ENCODE results near the gene HS3ST5. TPM values are rescaled to one million over a fixed set of nuclear protein-coding genes. Genes with fewer than 3 reads are reported as not detected.

HS3ST5 gene
- total RNA-seq, 5 donors from 2014 or later (not counting 1 experiment from before 2014, with no cell fraction given), result not detected

DNA sequence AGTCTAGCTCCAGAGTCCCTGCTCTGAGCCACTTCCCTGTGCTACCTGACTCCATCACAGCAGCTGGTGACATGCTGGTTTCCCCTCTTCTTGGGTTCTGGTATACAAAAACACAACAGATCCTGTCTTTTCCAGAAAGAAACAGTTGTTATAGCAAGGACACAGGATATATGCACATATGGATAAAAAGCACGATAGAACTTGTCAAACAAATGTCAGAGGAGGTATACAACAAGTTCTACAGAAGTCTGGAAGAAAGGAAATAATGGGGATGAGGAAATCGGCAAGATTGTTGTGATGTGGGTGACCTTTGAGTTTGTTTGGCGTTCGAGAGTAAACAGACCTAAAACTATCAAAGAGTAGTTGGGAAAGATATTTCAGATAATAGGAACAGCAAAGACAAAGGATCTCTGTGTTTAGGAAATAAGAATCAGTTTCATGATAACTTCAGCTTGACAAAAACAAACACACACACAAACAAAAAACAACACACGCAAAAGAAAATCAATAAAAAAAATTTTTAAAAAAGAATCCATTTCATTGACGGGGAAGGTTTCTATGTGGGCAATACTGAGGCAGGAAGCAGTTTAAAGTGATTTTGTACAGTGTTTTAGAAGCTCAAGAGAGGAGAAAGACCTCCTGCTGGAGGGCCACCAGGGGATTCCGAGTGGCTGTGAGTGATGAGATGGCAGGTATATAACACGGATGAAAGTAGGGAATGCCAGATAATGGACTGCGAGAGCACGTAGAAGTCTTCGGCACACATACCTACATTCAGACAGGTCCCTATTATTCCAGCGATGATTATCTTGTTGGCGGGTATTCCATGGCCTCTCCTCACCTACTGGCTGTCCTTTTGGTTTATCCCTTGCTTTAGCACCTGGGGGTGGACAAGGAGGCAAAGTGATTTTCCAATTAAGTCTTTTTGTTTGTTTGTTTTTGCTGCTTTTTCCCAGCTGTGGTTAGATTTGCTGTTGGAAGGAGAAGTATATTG is 174.9 kb downstream of the HS3ST5 start:
- Mint-ChIP-seq H3K4me1 (no peaks in the 10 kb centered on the region), H3K4me3 (no peak overlapping the region), H3K27me3 (peaks cover 2 to 8% of the 10 kb centered on the region in 2 donors), H3K36me3 (no peaks in the 10 kb centered on the region), H3K9me3 (no peaks in the 10 kb centered on the region), H3K27ac (no peak overlapping the region)
- peaks cover 0 to 3% of the 10 kb centered on the region in 2 experiments for H3K27me3 ChIP-seq (replicated peaks in 1 of 2; ENCODE audit: control insufficient read depth in 2 of 2, extremely low read depth in 1 of 2, insufficient read depth in 2 of 2, low read length in 1 of 2)
- H3K4me1 ChIP-seq (ENCODE audit: control insufficient read depth in 1 of 2, extremely low read depth in 1 of 2, insufficient read depth in 2 of 2, low read length in 2 of 2), result no peaks in the 10 kb centered on the region
- POLR2A ChIA-PET, result interaction anchor here in 1 of 2 donors (0.5 kb wide), 1 partner anchor 28 kb away, joined by 3 read pairs; no protein-coding TSS in a partner anchor
- ATAC-seq (replicated peaks in 1 of 4) (no peak), DNase-seq (no peak)
- no peak overlapping the region for H3K27ac ChIP-seq (ENCODE audit: low read length)
- H3K4me3 ChIP-seq (ENCODE audit: control insufficient read depth in 1 of 2, extremely low read depth in 1 of 2, low read length in 1 of 2), result no peak overlapping the region
- H3K9me3 ChIP-seq, result no peaks in the 10 kb centered on the region
- H3K36me3 ChIP-seq (ENCODE audit: control insufficient read depth in 2 of 2, extremely low read depth in 1 of 2, insufficient read depth in 1 of 2, low read length in 1 of 2), result no peaks in the 10 kb centered on the region
- CTCF ChIA-PET, result interaction anchor here in 1 of 2 donors (0.7 kb wide), 1 partner anchor 173 kb away, joined by 3 read pairs; no protein-coding TSS in a partner anchor
- WGBS (ENCODE audit: insufficient coverage), result 53% methylated on average over 5 of the region's 13 CpGs

DNA sequence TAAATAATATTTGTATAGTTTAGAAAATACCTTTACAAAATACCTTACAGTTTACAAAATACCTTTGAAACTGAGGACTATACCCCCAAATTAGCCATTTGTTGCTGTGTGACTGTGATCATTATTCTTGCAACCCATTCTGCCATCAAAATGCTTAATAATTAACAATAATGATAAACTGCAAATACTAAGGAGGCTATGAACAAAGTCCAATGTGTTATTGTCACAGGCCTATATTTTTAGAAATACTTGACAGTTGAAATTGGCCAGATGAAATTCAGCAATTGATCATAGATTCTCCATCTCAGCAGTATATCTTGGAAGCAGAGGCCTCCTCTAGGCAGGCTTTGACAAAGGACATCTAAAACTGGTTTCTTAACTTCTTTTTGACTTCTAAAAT is 178.6 kb downstream of the HS3ST5 start:
- no peaks in the 10 kb centered on the region for H3K9me3 Mint-ChIP-seq
- H3K27ac Mint-ChIP-seq, result no peak overlapping the region
- peaks cover 0 to 3% of the 10 kb centered on the region in 2 experiments for H3K27me3 ChIP-seq (replicated peaks in 1 of 2; ENCODE audit: control insufficient read depth in 2 of 2, extremely low read depth in 1 of 2, insufficient read depth in 2 of 2, low read length in 1 of 2)
- no peak overlapping the region for H3K4me3 ChIP-seq (ENCODE audit: control insufficient read depth in 1 of 2, extremely low read depth in 1 of 2, low read length in 1 of 2)
- DNase-seq (no peak), ATAC-seq (replicated peaks in 1 of 4) (no peak)
- H3K36me3 ChIP-seq (ENCODE audit: control insufficient read depth in 2 of 2, extremely low read depth in 1 of 2, insufficient read depth in 1 of 2, low read length in 1 of 2), result no peaks in the 10 kb centered on the region
- no peaks in the 10 kb centered on the region for H3K4me1 ChIP-seq (ENCODE audit: control insufficient read depth in 1 of 2, extremely low read depth in 1 of 2, insufficient read depth in 2 of 2, low read length in 2 of 2)
- no peak overlapping the region for H3K27ac ChIP-seq (ENCODE audit: low read length)
- POLR2A ChIA-PET, result no interaction called here
- no peak overlapping the region for H3K4me3 Mint-ChIP-seq
- CTCF ChIA-PET, result interaction anchor here in 1 of 2 donors (0.5 kb wide), 1 partner anchor 10 kb away, joined by 3 read pairs; no protein-coding TSS in a partner anchor
- no peaks in the 10 kb centered on the region for H3K36me3 Mint-ChIP-seq
- no peaks in the 10 kb centered on the region for H3K9me3 ChIP-seq
- H3K4me1 Mint-ChIP-seq, result no peaks in the 10 kb centered on the region
- H3K27me3 Mint-ChIP-seq, result peaks cover 2 to 8% of the 10 kb centered on the region in 2 donors

DNA sequence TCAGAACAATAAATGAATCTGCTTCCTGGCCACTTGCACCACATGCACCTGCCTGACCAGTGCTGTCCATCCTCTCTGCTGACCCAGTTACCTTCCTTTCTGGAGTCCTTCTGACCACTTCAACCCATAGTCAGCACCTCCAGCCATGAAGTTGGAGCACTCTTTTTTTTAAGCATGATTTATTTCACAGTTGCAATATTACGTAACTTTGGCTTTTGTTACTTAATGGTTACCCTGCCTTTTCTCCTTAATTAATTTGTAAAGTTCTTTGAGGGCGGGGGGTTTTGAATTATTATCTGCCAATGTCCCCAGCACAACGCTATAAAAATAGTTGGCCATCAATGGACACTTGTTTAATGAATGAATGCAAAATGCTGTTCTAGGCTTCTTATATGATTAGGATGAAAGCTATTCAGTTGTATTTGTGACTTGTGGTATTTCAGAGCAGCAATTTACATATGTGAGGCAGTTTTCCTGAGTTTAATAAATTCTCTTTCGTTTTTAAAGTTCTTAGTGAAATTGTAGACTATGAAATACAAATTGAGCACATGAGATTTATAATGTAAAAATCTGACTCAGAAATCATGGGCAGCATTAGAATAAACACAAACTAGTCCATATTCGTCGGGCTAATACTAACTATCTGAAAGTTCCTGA is 180.0 kb downstream of the HS3ST5 start:
- no peak overlapping the region for H3K4me3 ChIP-seq (ENCODE audit: control insufficient read depth in 1 of 2, extremely low read depth in 1 of 2, low read length in 1 of 2)
- no peaks in the 10 kb centered on the region for H3K4me1 ChIP-seq (ENCODE audit: control insufficient read depth in 1 of 2, extremely low read depth in 1 of 2, insufficient read depth in 2 of 2, low read length in 2 of 2)
- H3K27me3 ChIP-seq (replicated peaks in 1 of 2; ENCODE audit: control insufficient read depth in 2 of 2, extremely low read depth in 1 of 2, insufficient read depth in 2 of 2, low read length in 1 of 2), result no peaks in the 10 kb centered on the region
- Mint-ChIP-seq H3K27ac (no peak overlapping the region), H3K4me3 (no peak overlapping the region), H3K27me3 (peaks cover 2 to 4% of the 10 kb centered on the region in 2 donors), H3K36me3 (no peaks in the 10 kb centered on the region), H3K9me3 (no peaks in the 10 kb centered on the region), H3K4me1 (no peaks in the 10 kb centered on the region)
- H3K9me3 ChIP-seq, result no peaks in the 10 kb centered on the region
- ATAC-seq (replicated peaks in 1 of 4), result no peak
- 87% methylated on average over 3 of the region's 6 CpGs for WGBS (ENCODE audit: insufficient coverage)
- ChIA-PET CTCF (no interaction called here), POLR2A (no interaction called here)
- no peak overlapping the region for H3K27ac ChIP-seq (ENCODE audit: low read length)
- no peaks in the 10 kb centered on the region for H3K36me3 ChIP-seq (ENCODE audit: control insufficient read depth in 2 of 2, extremely low read depth in 1 of 2, insufficient read depth in 1 of 2, low read length in 1 of 2)
- DNase-seq, result no peak

DNA sequence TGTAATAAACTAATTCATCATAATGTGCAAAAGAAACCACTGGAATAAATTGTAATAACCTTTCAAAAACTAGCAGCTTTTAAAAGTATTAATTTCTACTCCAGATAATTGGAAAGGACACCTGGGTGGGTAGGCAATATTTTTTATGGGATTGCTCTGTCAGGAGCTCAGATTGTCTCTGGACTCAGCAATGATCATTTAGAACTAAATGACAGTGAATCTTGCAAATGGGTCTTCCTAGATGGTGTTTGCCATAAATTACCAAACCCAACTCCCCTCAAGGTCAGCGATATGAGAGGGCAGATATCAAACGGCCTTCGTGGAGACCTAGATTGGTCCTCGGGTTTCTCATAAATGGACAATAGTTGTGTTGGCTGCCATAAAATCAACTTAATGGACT is 181.9 kb downstream of the HS3ST5 start:
- Mint-ChIP-seq H3K27ac (no peak overlapping the region), H3K4me1 (no peaks in the 10 kb centered on the region), H3K4me3 (no peak overlapping the region), H3K27me3 (no peaks in the 10 kb centered on the region), H3K9me3 (no peaks in the 10 kb centered on the region), H3K36me3 (no peaks in the 10 kb centered on the region)
- no peak for DNase-seq
- no peak overlapping the region for H3K27ac ChIP-seq (ENCODE audit: low read length)
- no peaks in the 10 kb centered on the region for H3K4me1 ChIP-seq (ENCODE audit: control insufficient read depth in 1 of 2, extremely low read depth in 1 of 2, insufficient read depth in 2 of 2, low read length in 2 of 2)
- POLR2A ChIA-PET, result no interaction called here
- H3K9me3 ChIP-seq, result no peaks in the 10 kb centered on the region
- no peak for ATAC-seq (replicated peaks in 1 of 4)
- H3K27me3 ChIP-seq (replicated peaks in 1 of 2; ENCODE audit: control insufficient read depth in 2 of 2, extremely low read depth in 1 of 2, insufficient read depth in 2 of 2, low read length in 1 of 2), result no peaks in the 10 kb centered on the region
- CTCF ChIA-PET, result interaction anchor here in 1 of 2 donors (0.6 kb wide), 1 partner anchor 18 kb away, joined by 3 read pairs; no protein-coding TSS in a partner anchor
- H3K36me3 ChIP-seq (ENCODE audit: control insufficient read depth in 2 of 2, extremely low read depth in 1 of 2, insufficient read depth in 1 of 2, low read length in 1 of 2), result no peaks in the 10 kb centered on the region
- no CpG with 5 or more reads among the region's 4 CpGs for WGBS (ENCODE audit: insufficient coverage)
- H3K4me3 ChIP-seq (ENCODE audit: control insufficient read depth in 1 of 2, extremely low read depth in 1 of 2, low read length in 1 of 2), result no peak overlapping the region

DNA sequence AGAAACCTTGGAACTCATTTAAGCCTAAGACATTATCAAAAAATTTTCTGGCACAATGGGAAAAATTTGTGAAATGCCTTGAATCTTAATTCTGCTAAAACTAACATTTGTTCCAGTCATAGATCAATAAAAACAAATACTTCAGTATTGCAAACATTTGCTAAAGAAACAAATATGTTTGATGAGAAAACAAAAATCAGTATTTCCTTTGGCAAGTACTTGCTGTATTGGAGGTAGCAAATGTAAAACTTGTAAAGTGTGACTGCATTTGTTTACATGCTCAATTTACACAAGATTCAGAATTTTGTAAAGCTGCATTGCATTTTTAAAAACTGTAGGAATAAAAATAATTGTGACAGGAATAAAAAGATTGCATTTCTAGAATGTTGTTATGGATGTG is 183.1 kb downstream of the HS3ST5 start:
- no peak overlapping the region for H3K4me3 Mint-ChIP-seq
- ChIA-PET CTCF (no interaction called here), POLR2A (no interaction called here)
- Histone ChIP-seq H3K27ac (ENCODE audit: low read length) (no peak overlapping the region), H3K36me3 (ENCODE audit: control insufficient read depth in 2 of 2, extremely low read depth in 1 of 2, insufficient read depth in 1 of 2, low read length in 1 of 2) (no peaks in the 10 kb centered on the region), H3K9me3 (no peaks in the 10 kb centered on the region), H3K4me1 (ENCODE audit: control insufficient read depth in 1 of 2, extremely low read depth in 1 of 2, insufficient read depth in 2 of 2, low read length in 2 of 2) (no peaks in the 10 kb centered on the region), H3K27me3 (replicated peaks in 1 of 2; ENCODE audit: control insufficient read depth in 2 of 2, extremely low read depth in 1 of 2, insufficient read depth in 2 of 2, low read length in 1 of 2) (no peaks in the 10 kb centered on the region), H3K4me3 (ENCODE audit: control insufficient read depth in 1 of 2, extremely low read depth in 1 of 2, low read length in 1 of 2) (no peak overlapping the region)
- no peaks in the 10 kb centered on the region for H3K9me3 Mint-ChIP-seq
- no peak for ATAC-seq (replicated peaks in 1 of 4)
- no peak for DNase-seq
- no peaks in the 10 kb centered on the region for H3K36me3 Mint-ChIP-seq
- H3K4me1 Mint-ChIP-seq, result no peaks in the 10 kb centered on the region
- H3K27me3 Mint-ChIP-seq, result no peaks in the 10 kb centered on the region
- H3K27ac Mint-ChIP-seq, result no peak overlapping the region

DNA sequence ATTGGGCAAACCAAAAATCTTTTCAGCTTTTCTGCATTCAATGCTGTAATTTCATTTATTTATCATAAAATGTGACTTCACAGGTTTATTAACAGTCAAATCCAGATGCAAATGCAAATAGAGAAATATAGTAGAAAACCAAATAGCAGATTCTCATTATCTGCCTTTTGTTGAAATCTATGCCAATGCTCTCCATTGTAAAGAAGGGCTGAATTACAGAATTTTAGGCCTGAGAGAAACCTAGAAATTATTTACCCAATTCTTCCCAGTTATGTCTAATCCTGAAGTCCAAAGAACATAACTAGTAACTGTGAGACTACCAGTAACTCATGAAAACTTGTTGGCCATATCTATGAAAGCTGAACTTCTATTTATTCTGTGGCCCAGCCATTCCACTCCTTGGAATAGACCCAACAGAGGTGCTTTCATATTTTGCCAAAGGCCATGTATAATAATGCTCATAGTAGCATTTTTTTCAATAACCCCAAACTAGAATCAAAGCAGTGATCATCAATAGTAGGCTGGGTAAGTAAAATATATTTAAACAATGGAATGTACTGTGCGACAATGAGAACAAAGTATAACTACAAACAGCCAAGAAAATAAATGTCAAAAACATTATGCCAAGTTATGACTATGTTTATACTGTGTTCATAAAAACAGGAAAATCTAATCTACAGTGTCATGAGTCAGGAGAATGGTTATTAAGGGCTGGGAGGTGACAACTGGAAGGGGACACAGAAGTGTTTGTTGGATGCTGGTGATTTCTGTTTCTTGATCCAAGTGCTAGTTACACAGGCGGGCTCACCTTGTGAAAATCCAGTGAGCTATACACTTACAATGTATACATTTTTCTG is 183.8 kb downstream of the HS3ST5 start:
- H3K9me3 Mint-ChIP-seq, result no peaks in the 10 kb centered on the region
- no peak overlapping the region for H3K27ac ChIP-seq (ENCODE audit: low read length)
- no peak for DNase-seq
- ATAC-seq (replicated peaks in 1 of 4), result no peak
- no peak overlapping the region for H3K27ac Mint-ChIP-seq
- no peaks in the 10 kb centered on the region for H3K27me3 Mint-ChIP-seq
- H3K4me3 ChIP-seq (ENCODE audit: control insufficient read depth in 1 of 2, extremely low read depth in 1 of 2, low read length in 1 of 2), result no peak overlapping the region
- no peaks in the 10 kb centered on the region for H3K36me3 Mint-ChIP-seq
- ChIA-PET CTCF (no interaction called here), POLR2A (no interaction called here)
- H3K4me1 Mint-ChIP-seq, result no peaks in the 10 kb centered on the region
- no peaks in the 10 kb centered on the region for H3K4me1 ChIP-seq (ENCODE audit: control insufficient read depth in 1 of 2, extremely low read depth in 1 of 2, insufficient read depth in 2 of 2, low read length in 2 of 2)
- H3K27me3 ChIP-seq (replicated peaks in 1 of 2; ENCODE audit: control insufficient read depth in 2 of 2, extremely low read depth in 1 of 2, insufficient read depth in 2 of 2, low read length in 1 of 2), result no peaks in the 10 kb centered on the region
- no peaks in the 10 kb centered on the region for H3K9me3 ChIP-seq
- no CpG with 5 or more reads among the region's 2 CpGs for WGBS (ENCODE audit: insufficient coverage)
- no peak overlapping the region for H3K4me3 Mint-ChIP-seq
- no peaks in the 10 kb centered on the region for H3K36me3 ChIP-seq (ENCODE audit: control insufficient read depth in 2 of 2, extremely low read depth in 1 of 2, insufficient read depth in 1 of 2, low read length in 1 of 2)

Data from T-cell (primary cell).